GM12865 (cell line): ENCODE measurements around the gene PIGK.

Experiments used
- DNase-seq: peaks from one replicate; pipeline ENCODE4 v3.0.0; 2010; ENCODE audit warnings: low read depth
- H3K4me3 ChIP-seq: 2 replicates; pipeline ENCODE4 v1.5.1; 2011; ENCODE audit warnings: mild to moderate bottlenecking, low read depth, low read length, control low read depth
- CTCF ChIP-seq: IDR thresholded peaks from 2 replicates; pipeline ENCODE4 v1.5.1; 2011; ENCODE audit warnings: low read length, control low read depth, low read depth, inconsistent platforms; ENCODE audit not compliant: insufficient read depth; ENCODE audit errors: missing control alignments

PIGK gene

GRCh38 chr1:77239311-77239710 lies 20.1 kb upstream of the PIGK start:
- H3K4me3 ChIP-seq = no peak overlapping the region
- no peak for DNase-seq
- no peak for TF ChIP-seq CTCF

GRCh38 chr1:77238462-77238861 lies 19.2 kb upstream of the PIGK start:
- no peak for TF ChIP-seq CTCF
- DNase-seq = no peak
- H3K4me3 ChIP-seq = no peak overlapping the region

GRCh38 chr1:77234943-77235342 lies 15.7 kb upstream of the PIGK start:
- no peak for DNase-seq
- no peak for TF ChIP-seq CTCF
- no peak overlapping the region for H3K4me3 ChIP-seq

- TF ChIP-seq CTCF = no peak
- H3K4me3 ChIP-seq = no peak overlapping the region
- DNase-seq = no peak
These were observed 14.9 kb upstream of the PIGK start for GRCh38 chr1:77234096-77234495.

- H3K4me3 ChIP-seq = no peak overlapping the region
- DNase-seq = no peak
- TF ChIP-seq CTCF = no peak
These were observed 13.6 kb upstream of the PIGK start for GRCh38 chr1:77232829-77233228.

- H3K4me3 ChIP-seq = no peak overlapping the region
- no peak for DNase-seq
- no peak for TF ChIP-seq CTCF
These were observed 10.8 kb upstream of the PIGK start for GRCh38 chr1:77230051-77230450.

GRCh38 chr1:77228836-77229235 lies 9.6 kb upstream of the PIGK start:
- no peak for DNase-seq
- H3K4me3 ChIP-seq = no peak overlapping the region
- no peak for TF ChIP-seq CTCF
